ENCODE measurements around the gene ACO2.
"Not testable (repeated sequence)": the region's sequence is repeated elsewhere in the genome, so short reads cannot be mapped to it uniquely, and the experiment has no call there.

DNA sequence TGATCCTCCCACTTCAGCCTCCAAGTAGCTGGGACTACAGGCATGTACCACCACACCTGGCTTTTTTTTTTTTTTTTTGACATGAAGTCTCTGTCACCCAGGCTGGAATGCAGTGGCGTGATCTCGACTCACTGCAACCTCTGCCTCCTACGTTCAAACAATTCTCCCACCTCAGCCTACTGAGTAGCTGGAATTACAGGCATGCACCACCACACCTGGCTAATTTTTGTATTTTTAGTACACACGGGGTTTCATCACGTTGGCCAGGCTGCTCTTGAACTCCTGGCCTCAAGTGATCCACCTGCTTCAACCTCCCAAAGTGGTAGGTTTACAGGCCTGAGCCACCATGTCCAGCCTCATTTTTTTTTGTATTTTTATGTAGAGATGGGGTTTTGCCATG is 28.4 kb upstream of the ACO2 start:
- TF ChIP-seq, protein P1, sequence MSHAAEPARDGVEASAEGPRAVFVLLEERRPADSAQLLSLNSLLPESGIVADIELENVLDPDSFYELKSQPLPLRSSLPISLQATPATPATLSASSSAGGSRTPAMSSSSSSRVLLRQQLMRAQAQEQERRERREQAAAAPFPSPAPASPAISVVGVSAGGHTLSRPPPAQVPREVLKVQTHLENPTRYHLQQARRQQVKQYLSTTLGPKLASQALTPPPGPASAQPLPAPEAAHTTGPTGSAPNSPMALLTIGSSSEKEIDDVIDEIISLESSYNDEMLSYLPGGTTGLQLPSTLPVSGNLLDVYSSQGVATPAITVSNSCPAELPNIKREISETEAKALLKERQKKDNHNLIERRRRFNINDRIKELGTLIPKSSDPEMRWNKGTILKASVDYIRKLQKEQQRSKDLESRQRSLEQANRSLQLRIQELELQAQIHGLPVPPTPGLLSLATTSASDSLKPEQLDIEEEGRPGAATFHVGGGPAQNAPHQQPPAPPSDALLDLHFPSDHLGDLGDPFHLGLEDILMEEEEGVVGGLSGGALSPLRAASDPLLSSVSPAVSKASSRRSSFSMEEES (CRISPR knock-in tag; IDR thresholded peaks at IDR 0.05) = not testable (repeated sequence)
- not testable (repeated sequence) for TF ChIP-seq SRF (IDR thresholded peaks at IDR 0.05; ENCODE audit: low read depth, low read length); FOXM1 (CRISPR knock-in tag; IDR thresholded peaks at IDR 0.05); POLR2AphosphoS5 (IDR thresholded peaks at IDR 0.05; ENCODE audit: low read depth, low read length); HNRNPUL1 (IDR thresholded peaks at IDR 0.05; ENCODE audit: low read depth, low read length); HCFC1 (IDR thresholded peaks at IDR 0.05; ENCODE audit: low read depth, low read length); CHCHD3 (CRISPR knock-in tag; IDR thresholded peaks at IDR 0.05)
- TF ChIP-seq, protein P2, sequence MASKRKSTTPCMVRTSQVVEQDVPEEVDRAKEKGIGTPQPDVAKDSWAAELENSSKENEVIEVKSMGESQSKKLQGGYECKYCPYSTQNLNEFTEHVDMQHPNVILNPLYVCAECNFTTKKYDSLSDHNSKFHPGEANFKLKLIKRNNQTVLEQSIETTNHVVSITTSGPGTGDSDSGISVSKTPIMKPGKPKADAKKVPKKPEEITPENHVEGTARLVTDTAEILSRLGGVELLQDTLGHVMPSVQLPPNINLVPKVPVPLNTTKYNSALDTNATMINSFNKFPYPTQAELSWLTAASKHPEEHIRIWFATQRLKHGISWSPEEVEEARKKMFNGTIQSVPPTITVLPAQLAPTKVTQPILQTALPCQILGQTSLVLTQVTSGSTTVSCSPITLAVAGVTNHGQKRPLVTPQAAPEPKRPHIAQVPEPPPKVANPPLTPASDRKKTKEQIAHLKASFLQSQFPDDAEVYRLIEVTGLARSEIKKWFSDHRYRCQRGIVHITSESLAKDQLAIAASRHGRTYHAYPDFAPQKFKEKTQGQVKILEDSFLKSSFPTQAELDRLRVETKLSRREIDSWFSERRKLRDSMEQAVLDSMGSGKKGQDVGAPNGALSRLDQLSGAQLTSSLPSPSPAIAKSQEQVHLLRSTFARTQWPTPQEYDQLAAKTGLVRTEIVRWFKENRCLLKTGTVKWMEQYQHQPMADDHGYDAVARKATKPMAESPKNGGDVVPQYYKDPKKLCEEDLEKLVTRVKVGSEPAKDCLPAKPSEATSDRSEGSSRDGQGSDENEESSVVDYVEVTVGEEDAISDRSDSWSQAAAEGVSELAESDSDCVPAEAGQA (IDR thresholded peaks at IDR 0.05; ENCODE audit: low read depth) = not testable (repeated sequence)
- TF ChIP-seq, protein P2 (CRISPR knock-in tag; IDR thresholded peaks at IDR 0.05; ENCODE audit: borderline replicate concordance) = not testable (repeated sequence)
- TF ChIP-seq, protein P3, sequence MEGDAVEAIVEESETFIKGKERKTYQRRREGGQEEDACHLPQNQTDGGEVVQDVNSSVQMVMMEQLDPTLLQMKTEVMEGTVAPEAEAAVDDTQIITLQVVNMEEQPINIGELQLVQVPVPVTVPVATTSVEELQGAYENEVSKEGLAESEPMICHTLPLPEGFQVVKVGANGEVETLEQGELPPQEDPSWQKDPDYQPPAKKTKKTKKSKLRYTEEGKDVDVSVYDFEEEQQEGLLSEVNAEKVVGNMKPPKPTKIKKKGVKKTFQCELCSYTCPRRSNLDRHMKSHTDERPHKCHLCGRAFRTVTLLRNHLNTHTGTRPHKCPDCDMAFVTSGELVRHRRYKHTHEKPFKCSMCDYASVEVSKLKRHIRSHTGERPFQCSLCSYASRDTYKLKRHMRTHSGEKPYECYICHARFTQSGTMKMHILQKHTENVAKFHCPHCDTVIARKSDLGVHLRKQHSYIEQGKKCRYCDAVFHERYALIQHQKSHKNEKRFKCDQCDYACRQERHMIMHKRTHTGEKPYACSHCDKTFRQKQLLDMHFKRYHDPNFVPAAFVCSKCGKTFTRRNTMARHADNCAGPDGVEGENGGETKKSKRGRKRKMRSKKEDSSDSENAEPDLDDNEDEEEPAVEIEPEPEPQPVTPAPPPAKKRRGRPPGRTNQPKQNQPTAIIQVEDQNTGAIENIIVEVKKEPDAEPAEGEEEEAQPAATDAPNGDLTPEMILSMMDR (CRISPR knock-in tag; IDR thresholded peaks at IDR 0.05) = not testable (repeated sequence)
- TF ChIP-seq, protein P4, sequence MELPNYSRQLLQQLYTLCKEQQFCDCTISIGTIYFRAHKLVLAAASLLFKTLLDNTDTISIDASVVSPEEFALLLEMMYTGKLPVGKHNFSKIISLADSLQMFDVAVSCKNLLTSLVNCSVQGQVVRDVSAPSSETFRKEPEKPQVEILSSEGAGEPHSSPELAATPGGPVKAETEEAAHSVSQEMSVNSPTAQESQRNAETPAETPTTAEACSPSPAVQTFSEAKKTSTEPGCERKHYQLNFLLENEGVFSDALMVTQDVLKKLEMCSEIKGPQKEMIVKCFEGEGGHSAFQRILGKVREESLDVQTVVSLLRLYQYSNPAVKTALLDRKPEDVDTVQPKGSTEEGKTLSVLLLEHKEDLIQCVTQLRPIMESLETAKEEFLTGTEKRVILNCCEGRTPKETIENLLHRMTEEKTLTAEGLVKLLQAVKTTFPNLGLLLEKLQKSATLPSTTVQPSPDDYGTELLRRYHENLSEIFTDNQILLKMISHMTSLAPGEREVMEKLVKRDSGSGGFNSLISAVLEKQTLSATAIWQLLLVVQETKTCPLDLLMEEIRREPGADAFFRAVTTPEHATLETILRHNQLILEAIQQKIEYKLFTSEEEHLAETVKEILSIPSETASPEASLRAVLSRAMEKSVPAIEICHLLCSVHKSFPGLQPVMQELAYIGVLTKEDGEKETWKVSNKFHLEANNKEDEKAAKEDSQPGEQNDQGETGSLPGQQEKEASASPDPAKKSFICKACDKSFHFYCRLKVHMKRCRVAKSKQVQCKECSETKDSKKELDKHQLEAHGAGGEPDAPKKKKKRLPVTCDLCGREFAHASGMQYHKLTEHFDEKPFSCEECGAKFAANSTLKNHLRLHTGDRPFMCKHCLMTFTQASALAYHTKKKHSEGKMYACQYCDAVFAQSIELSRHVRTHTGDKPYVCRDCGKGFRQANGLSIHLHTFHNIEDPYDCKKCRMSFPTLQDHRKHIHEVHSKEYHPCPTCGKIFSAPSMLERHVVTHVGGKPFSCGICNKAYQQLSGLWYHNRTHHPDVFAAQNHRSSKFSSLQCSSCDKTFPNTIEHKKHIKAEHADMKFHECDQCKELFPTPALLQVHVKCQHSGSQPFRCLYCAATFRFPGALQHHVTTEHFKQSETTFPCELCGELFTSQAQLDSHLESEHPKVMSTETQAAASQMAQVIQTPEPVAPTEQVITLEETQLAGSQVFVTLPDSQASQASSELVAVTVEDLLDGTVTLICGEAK (IDR thresholded peaks at IDR 0.05) = not testable (repeated sequence)
- TF ChIP-seq, protein P4 (CRISPR knock-in tag; IDR thresholded peaks at IDR 0.05) = not testable (repeated sequence)
- TF ChIP-seq, protein P5, sequence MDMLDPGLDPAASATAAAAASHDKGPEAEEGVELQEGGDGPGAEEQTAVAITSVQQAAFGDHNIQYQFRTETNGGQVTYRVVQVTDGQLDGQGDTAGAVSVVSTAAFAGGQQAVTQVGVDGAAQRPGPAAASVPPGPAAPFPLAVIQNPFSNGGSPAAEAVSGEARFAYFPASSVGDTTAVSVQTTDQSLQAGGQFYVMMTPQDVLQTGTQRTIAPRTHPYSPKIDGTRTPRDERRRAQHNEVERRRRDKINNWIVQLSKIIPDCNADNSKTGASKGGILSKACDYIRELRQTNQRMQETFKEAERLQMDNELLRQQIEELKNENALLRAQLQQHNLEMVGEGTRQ (IDR thresholded peaks at IDR 0.05; ENCODE audit: low read depth, low read length) = not testable (repeated sequence)
- TF ChIP-seq, protein P5 (CRISPR knock-in tag; IDR thresholded peaks at IDR 0.05; ENCODE audit: borderline replicate concordance) = not testable (repeated sequence)

Measured in HepG2 (cell line).